GM19099 (cell line): ENCODE measurements around the gene EEF1AKMT2.

ENCODE experiments used
- POLR2A ChIP-seq: IDR thresholded peaks from 3 replicates; pipeline ENCODE4 v1.6.1; 2011; ENCODE audit warnings: low read depth; ENCODE audit not compliant: insufficient read length; ENCODE audit errors: extremely low read depth

Gene EEF1AKMT2

DNA sequence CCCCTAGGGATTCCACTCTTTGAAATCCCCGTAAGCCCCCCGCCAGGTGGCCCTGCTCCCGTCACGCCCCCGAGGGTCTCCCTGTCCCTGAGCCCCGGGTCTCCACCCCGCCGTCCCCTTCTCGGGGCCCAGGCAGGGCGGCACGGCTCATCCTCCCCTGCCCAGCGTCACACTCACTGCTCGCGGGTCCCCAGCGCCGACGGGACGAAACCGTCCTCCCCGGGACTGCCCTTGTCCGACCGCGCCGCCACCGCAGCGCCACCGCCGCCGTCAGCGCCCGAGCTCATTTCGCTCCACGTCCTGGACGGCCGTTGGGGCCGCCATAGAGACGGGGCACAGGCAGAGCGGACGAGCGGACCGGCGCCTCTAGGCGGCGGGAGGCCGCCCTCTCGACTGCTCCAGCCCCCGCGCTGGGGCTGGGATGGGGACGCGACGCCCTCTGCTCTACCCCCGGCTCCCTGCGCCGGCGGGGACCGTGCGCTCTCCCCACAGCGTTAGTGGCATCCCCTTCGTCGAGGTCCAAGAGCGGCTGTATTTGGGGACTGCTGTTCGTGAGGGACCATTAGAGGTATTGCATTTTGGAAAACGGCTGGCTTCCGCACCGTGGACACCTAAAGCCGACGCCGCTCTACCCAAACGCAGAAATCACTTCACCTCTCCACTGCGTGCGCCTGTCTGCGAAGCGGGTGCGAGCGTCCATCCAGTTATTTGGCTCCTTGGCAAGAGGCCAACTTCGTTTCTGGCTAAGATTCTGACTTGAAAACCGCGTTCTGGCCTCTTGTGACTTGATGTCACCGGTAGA lies at the start of gene EEF1AKMT2:
Gene EEF1AKMT2 (minus strand): TSS at position 341 of the 802 bp plus-strand sequence. CDS start 54 bp downstream, at position 287.
- peak; percentile 97 for TF ChIP-seq POLR2A

GRCh38 chr10:124837687-124838086 lies 46.0 kb upstream of the EEF1AKMT2 start:
- TF ChIP-seq POLR2A: no peak

GRCh38 chr10:124831116-124831515 lies 39.4 kb upstream of the EEF1AKMT2 start:
- no peak for TF ChIP-seq POLR2A

DNA sequence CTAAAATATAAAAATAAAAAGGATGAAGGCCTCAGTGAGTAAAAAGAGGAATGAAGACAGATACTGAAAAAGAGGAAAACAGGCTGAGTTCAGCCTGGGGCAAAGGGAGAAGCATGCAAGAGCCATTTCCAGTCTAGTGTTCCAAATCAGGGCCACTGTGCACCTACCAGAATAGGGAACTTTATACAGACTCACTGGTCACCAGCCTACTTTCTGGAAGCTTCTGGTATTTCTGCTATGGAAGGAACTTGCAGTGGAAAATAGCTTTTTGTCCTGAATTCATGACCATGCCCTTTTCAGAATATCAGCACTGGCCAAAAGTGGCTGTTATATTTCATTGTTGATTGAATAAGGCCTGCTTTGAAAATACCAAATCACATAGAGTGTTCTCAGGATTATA lies 38.8 kb upstream of the EEF1AKMT2 start:
- no peak for TF ChIP-seq POLR2A

GRCh38 chr10:124829447-124830115 lies 37.9 kb upstream of the EEF1AKMT2 start:
- TF ChIP-seq POLR2A: no peak

DNA sequence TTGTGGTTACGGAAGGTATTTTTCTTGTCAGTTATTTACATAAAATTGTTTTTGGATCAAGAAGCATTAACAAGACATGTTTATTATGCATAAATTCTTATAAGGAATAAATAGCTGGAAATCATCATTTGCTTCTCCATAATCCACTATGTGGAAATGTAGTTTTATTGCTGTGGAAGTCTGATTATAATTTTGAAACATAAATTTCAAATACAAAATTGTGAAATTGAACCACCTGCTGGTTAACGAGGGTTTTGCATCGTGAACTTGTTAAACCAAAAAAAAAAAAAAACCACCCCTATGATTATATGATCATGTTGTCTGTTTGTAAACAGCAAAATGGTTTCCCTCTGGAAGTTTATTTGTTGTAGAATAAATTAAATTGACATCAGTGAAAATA lies 35.8 kb upstream of the EEF1AKMT2 start:
- no peak for TF ChIP-seq POLR2A

DNA sequence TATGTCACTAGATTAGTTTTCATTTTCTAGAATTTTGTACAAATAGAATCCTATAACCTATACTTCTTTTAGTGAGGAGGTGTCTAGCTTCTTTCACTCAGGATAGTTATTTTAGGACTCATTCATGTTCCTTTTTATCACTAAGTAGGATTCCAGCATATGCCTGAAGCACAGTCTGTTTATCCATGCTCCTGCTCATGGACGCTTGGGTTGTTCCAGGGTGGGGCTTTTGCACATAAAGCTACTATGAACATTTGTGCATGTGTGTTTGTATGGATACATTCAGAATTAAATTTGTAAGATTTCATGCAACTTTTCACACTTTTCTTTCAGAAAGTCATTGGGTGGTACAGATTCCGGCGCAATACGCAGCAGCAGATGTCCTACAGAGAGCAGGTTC lies 34.6 kb upstream of the EEF1AKMT2 start:
- no peak for TF ChIP-seq POLR2A

GRCh38 chr10:124825702-124826101 lies 34.0 kb upstream of the EEF1AKMT2 start:
- TF ChIP-seq POLR2A: no peak

DNA sequence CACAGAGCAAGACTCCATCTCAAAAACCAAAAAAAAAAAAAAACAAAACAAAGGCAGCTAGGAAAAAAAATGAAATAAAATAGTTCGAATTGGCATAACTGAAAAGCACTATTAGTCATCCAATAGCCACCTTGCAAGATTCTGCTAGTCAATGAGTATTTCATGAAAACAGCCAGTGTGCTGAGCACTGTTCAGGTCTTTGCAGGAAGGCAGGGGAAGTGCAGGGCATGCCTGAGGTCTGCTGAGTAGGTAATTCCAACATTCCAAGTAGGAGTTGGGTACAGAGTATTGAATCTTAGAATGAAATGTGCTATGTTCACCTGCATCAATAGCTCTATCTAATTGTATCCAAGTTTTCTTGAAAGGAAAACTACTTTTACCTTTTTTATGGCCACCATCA lies 32.8 kb upstream of the EEF1AKMT2 start:
- TF ChIP-seq POLR2A: no peak

DNA sequence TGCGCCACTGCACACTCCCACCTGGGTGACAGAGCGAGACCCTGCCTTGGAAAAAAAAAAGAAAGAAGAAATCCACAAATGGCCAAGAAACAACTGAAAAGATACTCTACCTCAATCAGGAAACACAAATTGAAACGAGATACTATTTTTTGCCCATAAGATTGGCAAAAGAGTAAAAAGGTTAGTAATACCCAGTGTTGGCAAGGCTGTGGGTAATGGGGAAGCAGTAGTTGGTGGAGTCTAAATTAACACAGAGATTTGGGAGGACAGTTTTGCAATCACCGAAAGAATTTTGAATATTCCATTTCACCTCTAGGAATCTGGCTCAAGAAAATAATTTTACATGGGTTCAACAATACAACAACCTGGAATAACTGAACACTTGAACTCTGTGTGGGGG lies 29.8 kb upstream of the EEF1AKMT2 start:
- no peak for TF ChIP-seq POLR2A

DNA sequence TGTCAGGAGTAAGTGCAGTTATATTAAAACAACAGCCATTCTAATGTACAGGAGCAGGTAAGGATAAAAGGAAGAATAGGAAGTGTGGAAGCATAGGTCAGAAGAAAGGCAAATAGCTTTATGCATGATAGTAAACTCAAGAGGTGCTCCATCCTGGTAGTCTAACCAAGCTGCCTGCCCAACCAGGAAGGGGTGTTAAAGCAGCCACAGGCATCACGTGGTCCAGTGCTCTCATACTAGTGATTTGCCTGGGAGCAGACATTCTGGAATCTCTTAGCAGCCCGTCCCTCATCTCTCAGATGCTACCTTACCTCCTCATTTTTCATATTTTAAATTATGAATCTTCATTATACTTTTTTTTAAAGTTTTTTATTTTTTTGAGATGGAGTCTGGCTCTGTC lies 28.4 kb upstream of the EEF1AKMT2 start:
- TF ChIP-seq POLR2A: no peak

- no peak for TF ChIP-seq POLR2A
Measured at GRCh38 chr10:124802313-124802675, 10.6 kb upstream of the EEF1AKMT2 start.

DNA sequence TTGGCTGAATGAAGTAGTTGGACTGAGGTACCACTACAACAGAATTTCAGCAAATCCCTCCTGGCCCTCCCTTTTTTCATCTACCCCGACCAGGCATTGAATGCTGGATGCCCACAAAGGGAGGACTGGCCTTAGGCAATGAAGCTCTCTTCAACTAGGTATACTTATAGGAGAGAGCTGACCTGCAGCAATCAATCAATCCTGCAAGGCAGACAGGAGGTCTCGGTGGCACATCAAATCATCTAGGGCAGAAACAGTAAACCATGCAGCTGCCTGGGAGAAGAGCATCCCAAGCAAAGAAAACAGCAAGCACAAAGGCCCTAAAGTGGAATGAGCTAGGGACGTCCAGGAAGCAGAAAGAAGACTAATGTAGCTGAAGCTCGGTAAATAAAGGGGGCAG lies 7.5 kb upstream of the EEF1AKMT2 start:
- no peak for TF ChIP-seq POLR2A

- TF ChIP-seq POLR2A: no peak
Measured at GRCh38 chr10:124798781-124799180, 7.1 kb upstream of the EEF1AKMT2 start.

DNA sequence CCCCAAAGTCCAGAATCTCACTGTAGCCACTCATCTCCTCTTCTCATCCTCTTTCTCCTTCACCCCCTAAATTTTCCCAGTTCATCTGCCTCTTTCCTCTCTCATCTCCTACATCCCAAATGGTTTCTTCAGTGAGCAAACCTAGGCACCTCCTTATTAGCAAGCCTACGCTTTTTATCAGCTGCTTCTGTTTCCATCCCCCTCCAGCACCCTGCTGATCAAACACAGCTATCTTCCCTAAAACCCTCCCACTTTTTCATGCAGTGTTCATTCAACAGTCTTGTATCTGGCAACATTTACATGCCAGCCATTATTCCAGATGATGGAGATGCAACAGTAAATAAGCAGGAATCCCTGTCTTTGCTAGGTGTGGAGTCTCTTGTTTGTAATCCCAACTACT lies 6.7 kb upstream of the EEF1AKMT2 start:
- TF ChIP-seq POLR2A: no peak

GRCh38 chr10:124792998-124793352 lies 1.3 kb upstream of the EEF1AKMT2 start:
- TF ChIP-seq POLR2A: no peak

- no peak for TF ChIP-seq POLR2A
Measured at GRCh38 chr10:124768791-124769190, 22.9 kb downstream of the EEF1AKMT2 start.

DNA sequence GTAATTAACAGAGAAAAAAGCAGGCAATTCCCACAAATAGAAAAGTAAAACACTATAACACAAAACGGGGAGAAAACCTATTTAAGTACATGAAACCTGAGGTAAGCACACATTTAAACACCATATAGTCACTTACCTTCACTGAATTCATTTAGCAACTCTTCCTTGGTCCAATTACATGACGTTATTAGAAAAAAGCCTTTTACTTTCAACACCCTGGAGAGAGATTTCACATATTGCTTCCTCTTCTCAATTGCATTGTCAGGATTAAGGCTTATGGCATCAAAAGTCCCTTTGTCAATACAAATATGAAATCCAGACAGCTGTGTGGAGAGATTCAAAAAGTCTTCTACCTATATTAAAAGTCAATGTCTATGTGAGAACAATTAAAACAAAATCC lies 26.4 kb downstream of the EEF1AKMT2 start:
- TF ChIP-seq POLR2A: no peak
